A549 treated with CpdA at 1 μM for 4 hours (cell line): ENCODE data around the gene ZNF775. TPM values are rescaled to one million over a fixed set of nuclear protein-coding genes. Genes with fewer than 3 reads are reported as not detected.

Experiments
- total RNA-seq: library from RNA; stranded (reverse); fragments of 200-300 nt; extraction: Qiagen RNA extraction; gene quantifications from 5 replicates; pipeline ENCODE4 v1.2.3, GENCODE V29; 2022; ENCODE audit warnings: low read depth

ZNF775 gene
- 4.3 to 7.4 TPM (median 6.8 TPM) in 5 replicates for total RNA-seq

DNA sequence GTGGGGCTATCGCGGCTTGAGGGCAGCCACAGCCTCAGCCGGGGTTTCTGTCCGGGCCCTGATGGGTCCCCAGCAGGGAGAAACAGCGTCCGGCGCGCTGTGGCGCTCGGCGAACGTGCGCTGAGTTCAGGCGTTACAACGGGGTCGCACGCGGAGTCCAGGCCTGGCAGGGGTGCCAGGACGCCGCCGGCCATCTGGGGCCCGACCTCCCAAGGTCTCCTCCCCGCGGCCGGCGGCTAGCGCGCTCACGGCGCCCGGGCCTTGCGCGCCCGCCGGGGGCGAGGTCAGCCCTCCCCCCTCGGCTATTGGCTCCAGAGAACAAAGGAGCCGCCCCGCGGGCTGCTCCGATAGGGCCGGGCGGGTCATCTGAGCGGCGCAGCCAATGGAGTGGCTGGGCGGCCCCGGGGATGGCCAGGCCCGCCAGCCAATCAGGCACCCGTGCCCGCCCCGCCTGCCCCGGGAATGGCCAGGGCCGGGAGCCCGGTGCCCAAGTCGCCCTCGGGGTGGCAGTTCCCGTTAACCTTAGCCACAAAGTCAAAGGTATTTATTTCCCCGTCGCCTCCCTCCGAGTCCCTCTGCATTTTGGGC lies at the start of gene ZNF775:
TSS of gene ZNF775 (plus strand) at position 478 of the 588 bp plus-strand sequence. CDS start 9,141 bp downstream, outside the sequence.

DNA sequence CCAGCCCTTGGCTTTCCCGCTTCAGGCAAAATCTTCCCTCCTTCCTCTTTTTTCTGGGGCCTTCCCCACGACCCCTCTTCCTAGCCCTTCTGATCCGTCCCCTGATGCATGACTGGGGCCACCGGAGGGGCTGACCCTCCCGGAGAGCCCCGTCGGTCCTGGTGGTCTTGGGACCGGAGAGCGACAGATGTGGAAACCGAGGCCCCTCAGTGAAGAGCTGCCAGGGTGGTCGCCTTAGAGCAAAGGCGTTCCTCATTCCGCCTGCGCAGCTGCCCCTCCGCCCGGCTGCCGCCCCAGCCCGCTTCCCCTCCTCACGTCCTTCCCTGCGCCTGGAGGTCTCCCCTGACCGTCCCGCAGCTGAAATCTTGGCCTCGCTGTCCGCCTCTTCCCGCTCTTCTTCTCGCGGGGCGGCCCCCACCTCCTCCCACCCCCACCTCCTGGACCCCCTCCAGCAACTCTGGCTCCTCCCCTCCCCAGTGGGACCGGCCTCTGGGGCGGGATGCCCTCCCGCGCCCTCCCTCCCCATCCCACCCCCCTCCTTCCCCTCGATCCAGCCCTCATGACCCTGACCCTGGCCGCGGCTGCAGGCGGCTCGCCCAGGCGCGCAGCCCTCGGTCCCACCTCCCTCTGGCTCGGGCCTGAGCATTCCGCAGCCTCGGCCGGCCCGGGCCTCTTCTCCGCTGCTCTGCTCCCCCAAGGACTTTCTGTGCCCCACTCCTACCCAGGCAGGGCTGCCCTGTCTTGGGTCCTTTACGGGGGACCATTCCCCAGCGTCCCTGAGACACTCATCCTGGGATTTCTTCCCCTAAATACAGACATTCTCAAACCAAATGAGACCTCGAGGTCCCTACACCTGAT lies 37.6 kb upstream of the ZNF775 start, which contains the start of gene RARRES2:
TSS of gene RARRES2 (minus strand) at position 367 of the 858 bp plus-strand sequence. CDS start 1,020 bp downstream, outside the sequence.

DNA sequence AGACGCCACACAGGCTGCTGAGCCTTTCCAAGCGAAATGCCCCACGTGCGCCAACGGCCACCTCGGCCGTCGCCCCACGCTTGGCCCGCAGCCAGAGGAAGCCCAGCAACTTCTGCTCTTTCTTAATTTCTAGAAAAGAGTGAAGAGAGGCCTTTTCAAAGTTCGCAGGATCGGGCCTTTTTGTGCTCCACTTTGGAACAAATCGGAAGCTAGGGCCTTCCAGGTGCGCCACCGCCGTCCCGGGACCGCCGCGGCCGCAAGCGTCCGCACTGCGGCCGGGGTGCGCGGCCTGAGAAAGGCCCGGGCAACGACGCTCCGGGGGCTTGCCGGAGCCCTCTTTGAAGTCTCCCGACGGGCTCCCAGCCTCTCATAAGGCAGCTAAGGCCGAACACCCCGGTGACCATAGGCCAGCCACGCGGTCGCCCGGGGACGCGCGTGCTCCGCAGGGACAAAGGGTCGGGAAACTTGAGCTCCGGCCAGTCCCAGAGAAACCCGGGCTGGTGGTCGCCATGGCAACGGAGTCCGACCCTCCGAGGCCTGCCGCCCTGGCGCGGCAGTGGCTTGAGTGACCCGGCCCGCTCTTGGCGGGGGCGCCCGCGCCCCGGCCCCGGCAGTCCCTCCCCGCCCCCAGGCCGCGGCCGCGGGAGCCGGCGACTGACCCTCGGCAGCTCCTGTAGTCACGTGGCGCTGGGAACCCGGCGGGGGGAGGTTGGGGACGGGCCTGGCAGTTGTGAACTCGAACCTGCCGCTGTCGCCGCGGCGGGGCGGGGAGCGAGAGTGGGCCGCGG lies 10.8 kb upstream of the ZNF775 start, which contains the start of gene REPIN1:
TSS of gene REPIN1 (plus strand) at position 727 of the 788 bp plus-strand sequence. CDS start 890 bp downstream, outside the sequence.

Other genes starting within 250 kb of the ZNF775 start
- 0.03 to 0.34 TPM (median 0.09 TPM) in 4 of 5 replicates, not detected in the other for gene LRRC61, start 56.0 kb upstream of the ZNF775 start, total RNA-seq
- 0.14 TPM in 1 of 5 replicates, not detected in the others for gene ACTR3C, start 55.8 kb upstream of the ZNF775 start, total RNA-seq
- not detected in 5 replicates for gene RARRES2, start 37.7 kb upstream of the ZNF775 start, total RNA-seq
- gene REPIN1, start 10.5 kb upstream of the ZNF775 start, total RNA-seq = 66.5 to 90.9 TPM (median 88.2 TPM) in 5 replicates
- not detected in 5 replicates for gene GIMAP8, start 71.3 kb downstream of the ZNF775 start, total RNA-seq
- not detected in 5 replicates for gene GIMAP7, start 135.5 kb downstream of the ZNF775 start, total RNA-seq
- gene GIMAP4, start 188.1 kb downstream of the ZNF775 start, total RNA-seq = not detected in 5 replicates